Neural progenitor cell (in vitro differentiated cells): ENCODE results near the gene RAN. TPM values are rescaled to one million over a fixed set of nuclear protein-coding genes. Genes with fewer than 3 reads are reported as not detected.
A peak's percentile ranks its signal among the peaks of the same experiment; 100 is the strongest.
"Not testable (repeated sequence)": the region's sequence is repeated elsewhere in the genome, so short reads cannot be mapped to it uniquely, and the experiment has no call there.

Experiments used
- DNase-seq: peaks from one replicate; pipeline ENCODE4 v3.0.0-alpha.2; 2016; ENCODE audit warnings: low spot score
- H2AFZ ChIP-seq: fragments of 200-600 bp; sonication (generic); replicated peaks from 2 replicates; pipeline ENCODE4 v1.6.1; 2016; ENCODE audit warnings: antibody characterized with exemption
- H3F3A ChIP-seq: fragments of 200-600 bp; sonication (generic); 2 replicates; pipeline ENCODE4 v1.6.1; 2016; ENCODE audit warnings: antibody characterized with exemption, low read depth
- H3K27ac ChIP-seq: fragments of 200-600 bp; sonication (generic); 2 replicates; pipeline ENCODE4 v1.5.1; 2016; ENCODE audit warnings: mild to moderate bottlenecking
- H3K27me3 ChIP-seq: fragments of 200-600 bp; sonication (generic); 2 replicates; pipeline ENCODE4 v1.6.1; 2016; ENCODE audit warnings: mild to moderate bottlenecking, moderate library complexity
- H3K36me3 ChIP-seq: fragments of 200-600 bp; sonication (generic); 2 replicates; pipeline ENCODE4 v1.5.1; 2016
- H3K4me1 ChIP-seq: fragments of 200-600 bp; sonication (generic); 2 replicates; pipeline ENCODE4 v1.6.1; 2016; ENCODE audit warnings: mixed run types
- H3K4me2 ChIP-seq: fragments of 200-600 bp; sonication (generic); 2 replicates; pipeline ENCODE4 v1.6.1; 2016
- H3K4me3 ChIP-seq: fragments of 200-600 bp; sonication (generic); 2 replicates; pipeline ENCODE4 v1.5.1; 2016
- H3K79me2 ChIP-seq: fragments of 200-600 bp; sonication (generic); 2 replicates; pipeline ENCODE4 v1.6.1; 2016; ENCODE audit warnings: low read depth
- H3K9ac ChIP-seq: fragments of 200-600 bp; sonication (generic); 2 replicates; pipeline ENCODE4 v1.6.1; 2016
- H3K9me3 ChIP-seq: fragments of 200-600 bp; sonication (generic); 2 replicates; pipeline ENCODE4 v1.5.1; 2016; ENCODE audit warnings: low read depth
- H4K20me1 ChIP-seq: fragments of 200-600 bp; sonication (generic); 2 replicates; pipeline ENCODE4 v1.6.1; 2016; ENCODE audit warnings: low read depth
- H3K27ac Mint-ChIP-seq: 3 replicates; pipeline ENCODE4 v1.8.0; 2021; ENCODE audit warnings: mixed read lengths
- H3K27me3 Mint-ChIP-seq: 2 replicates; pipeline ENCODE4 v1.8.0; 2022; ENCODE audit warnings: low read depth, mild to moderate bottlenecking, inconsistent platforms, moderate library complexity, mixed read lengths; ENCODE audit not compliant: insufficient read depth
- H3K36me3 Mint-ChIP-seq: 3 replicates; pipeline ENCODE4 v1.8.0; 2021; ENCODE audit warnings: mixed read lengths
- H3K4me1 Mint-ChIP-seq: 3 replicates; pipeline ENCODE4 v1.8.0; 2021; ENCODE audit warnings: mixed read lengths
- H3K4me3 Mint-ChIP-seq: 3 replicates; pipeline ENCODE4 v1.8.0; 2021; ENCODE audit warnings: mild to moderate bottlenecking, moderate library complexity, mixed read lengths
- H3K9me3 Mint-ChIP-seq: 3 replicates; pipeline ENCODE4 v1.8.0; 2020; ENCODE audit warnings: mixed read lengths
- CTCF ChIP-seq: fragments of 200-600 bp; sonication (generic); IDR thresholded peaks from 2 replicates; pipeline ENCODE4 v1.5.1; 2017; ENCODE audit warnings: antibody characterized with exemption, mild to moderate bottlenecking
- EZH2 ChIP-seq: fragments of 200-600 bp; sonication (generic); IDR thresholded peaks from 2 replicates; pipeline ENCODE4 v1.6.1; 2017; ENCODE audit warnings: antibody characterized with exemption, mild to moderate bottlenecking, moderate library complexity
- EZH2phosphoT487 ChIP-seq: fragments of 200-600 bp; sonication (generic); IDR thresholded peaks from 2 replicates; pipeline ENCODE4 v1.6.1; 2017; ENCODE audit warnings: antibody characterized with exemption
- total RNA-seq: library from RNA; depleted of rRNA; stranded (reverse); fragments of >200 nt; gene quantifications from 2 replicates; pipeline ENCODE4 v1.2.3, GENCODE V29; 2015; ENCODE audit warnings: low replicate concordance

Gene RAN
- total RNA-seq, 1 donor from 2014 or later = 1,370 TPM

- Histone ChIP-seq H3K27me3 (no peaks in the 10 kb centered on the region), H3K9ac (no peak overlapping the region), H3K4me2 (no peak overlapping the region), H3K9me3 (no peaks in the 10 kb centered on the region), H3K4me3 (no peak overlapping the region), H4K20me1 (no peaks in the 10 kb centered on the region), H3K79me2 (no peaks in the 10 kb centered on the region), H2AFZ (no peak overlapping the region), H3F3A (no peaks in the 10 kb centered on the region), H3K27ac (no peak overlapping the region), H3K4me1 (no peaks in the 10 kb centered on the region), H3K36me3 (no peaks in the 10 kb centered on the region)
- H3K36me3 Mint-ChIP-seq = no peaks in the 10 kb centered on the region
- H3K4me3 Mint-ChIP-seq = peak overlapping the region; percentile 17
- peaks cover 6% of the 10 kb centered on the region for H3K27me3 Mint-ChIP-seq
- H3K4me1 Mint-ChIP-seq = peaks cover 6% of the 10 kb centered on the region
- H3K27ac Mint-ChIP-seq = no peak overlapping the region
- TF ChIP-seq EZH2 (no peak), EZH2phosphoT487 (no peak), CTCF (no peak)
- DNase-seq = no peak
- H3K9me3 Mint-ChIP-seq = peaks cover 7% of the 10 kb centered on the region
Measured at GRCh38 chr12:130862161-130862560, 9.7 kb upstream of the RAN start.

- not testable (repeated sequence) for H3K36me3 Mint-ChIP-seq, H4K20me1 ChIP-seq, DNase-seq, H3F3A ChIP-seq, H3K27ac Mint-ChIP-seq, H3K9me3 Mint-ChIP-seq, H3K4me2 ChIP-seq, H3K4me1 Mint-ChIP-seq, H3K4me3 ChIP-seq, H3K27me3 Mint-ChIP-seq, H2AFZ ChIP-seq, H3K27ac ChIP-seq, H3K4me1 ChIP-seq, H3K36me3 ChIP-seq, H3K79me2 ChIP-seq, H3K27me3 ChIP-seq, H3K4me3 Mint-ChIP-seq, H3K9me3 ChIP-seq, H3K9ac ChIP-seq
Measured at GRCh38 chr12:130862771-130863170, 9.1 kb upstream of the RAN start.

DNA sequence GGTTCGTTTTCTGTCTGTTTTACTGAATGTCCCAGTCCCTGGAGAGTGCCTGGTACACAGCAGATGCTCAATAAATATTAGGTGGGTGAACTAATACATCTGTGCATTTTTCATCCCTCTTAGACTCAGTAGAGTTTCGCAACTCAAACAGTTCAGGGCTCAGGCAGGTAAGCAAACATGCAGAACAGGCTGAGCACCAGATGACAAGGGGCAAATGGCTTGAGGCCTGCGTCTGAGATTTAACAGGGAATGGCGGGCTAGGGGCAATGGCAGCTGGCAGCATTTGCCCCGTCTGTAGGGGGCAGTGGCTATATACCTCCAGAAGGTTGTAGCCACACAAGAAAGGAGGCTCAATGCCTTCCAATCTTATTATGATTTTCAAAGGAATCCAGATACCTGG lies 8.6 kb upstream of the RAN start:
- H3K4me1 ChIP-seq = no peaks in the 10 kb centered on the region
- no peak overlapping the region for H3K27ac ChIP-seq
- no peak overlapping the region for H2AFZ ChIP-seq
- no peak overlapping the region for H3K4me2 ChIP-seq
- H4K20me1 ChIP-seq = no peaks in the 10 kb centered on the region
- Mint-ChIP-seq H3K4me1 (peaks cover 6% of the 10 kb centered on the region), H3K4me3 (no peak overlapping the region), H3K27ac (no peak overlapping the region), H3K36me3 (no peaks in the 10 kb centered on the region), H3K27me3 (peaks cover 6% of the 10 kb centered on the region), H3K9me3 (peaks cover 3% of the 10 kb centered on the region)
- no peak overlapping the region for H3K4me3 ChIP-seq
- H3F3A ChIP-seq = no peaks in the 10 kb centered on the region
- no peaks in the 10 kb centered on the region for H3K27me3 ChIP-seq
- no peaks in the 10 kb centered on the region for H3K9me3 ChIP-seq
- TF ChIP-seq EZH2 (no peak), CTCF (no peak)
- no peaks in the 10 kb centered on the region for H3K79me2 ChIP-seq
- no peak for DNase-seq
- no peaks in the 10 kb centered on the region for H3K36me3 ChIP-seq
- no peak overlapping the region for H3K9ac ChIP-seq

GRCh38 chr12:130868412-130868811 lies 3.5 kb upstream of the RAN start:
- H3K4me1 Mint-ChIP-seq = peaks cover 17% of the 10 kb centered on the region
- H3K4me1 ChIP-seq = peaks cover 10% of the 10 kb centered on the region
- TF ChIP-seq CTCF (no peak), EZH2phosphoT487 (no peak), EZH2 (no peak)
- H3K27me3 ChIP-seq = no peaks in the 10 kb centered on the region
- H3F3A ChIP-seq = peaks cover 26% of the 10 kb centered on the region
- peaks cover 8% of the 10 kb centered on the region for H3K36me3 Mint-ChIP-seq
- H3K27ac ChIP-seq = no peak overlapping the region
- DNase-seq = no peak
- H3K27ac Mint-ChIP-seq = no peak overlapping the region
- H3K36me3 ChIP-seq = peaks cover 5% of the 10 kb centered on the region
- H3K4me3 ChIP-seq = no peak overlapping the region
- no peaks in the 10 kb centered on the region for H3K9me3 ChIP-seq
- H3K9ac ChIP-seq = no peak overlapping the region
- no peak overlapping the region for H2AFZ ChIP-seq
- H3K79me2 ChIP-seq = peaks cover 16% of the 10 kb centered on the region
- H3K27me3 Mint-ChIP-seq = peaks cover 12% of the 10 kb centered on the region
- H3K4me3 Mint-ChIP-seq = no peak overlapping the region
- peaks cover 10% of the 10 kb centered on the region for H4K20me1 ChIP-seq
- no peak overlapping the region for H3K4me2 ChIP-seq
- H3K9me3 Mint-ChIP-seq = no peaks in the 10 kb centered on the region
